Measurements from ENCODE around the gene NAPG.
A peak's percentile ranks its signal among the peaks of the same experiment; 100 is the strongest.
"Not testable (repeated sequence)": the region's sequence is repeated elsewhere in the genome, so short reads cannot be mapped to it uniquely, and the experiment has no call there.

Gene NAPG

GRCh38 chr18:10514601-10515000 lies 11.2 kb upstream of the NAPG start:
- no peak for DNase-seq

GRCh38 chr18:10515456-10515855 lies 10.4 kb upstream of the NAPG start:
- no peak for DNase-seq

DNA sequence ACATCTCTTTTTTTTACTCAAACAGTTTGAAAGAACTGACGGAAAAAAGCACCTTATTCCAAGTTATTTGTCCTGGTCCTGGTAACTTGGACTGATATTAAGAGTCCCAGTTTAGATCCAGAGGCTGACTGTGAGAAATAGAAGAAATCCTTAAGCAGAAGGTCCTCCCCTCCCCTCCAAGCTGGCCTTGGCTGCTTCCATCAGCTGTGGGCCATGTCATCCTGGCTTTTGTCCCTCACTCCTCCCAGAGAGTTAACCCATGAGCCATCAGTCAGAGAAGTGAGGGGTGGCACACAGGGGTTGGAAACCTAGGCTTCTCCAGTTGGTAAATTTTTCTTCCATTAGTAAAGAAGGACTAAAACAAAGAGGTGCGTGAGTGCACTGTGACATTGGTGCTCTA lies 9.7 kb upstream of the NAPG start:
- DNase-seq = no peak

DNA sequence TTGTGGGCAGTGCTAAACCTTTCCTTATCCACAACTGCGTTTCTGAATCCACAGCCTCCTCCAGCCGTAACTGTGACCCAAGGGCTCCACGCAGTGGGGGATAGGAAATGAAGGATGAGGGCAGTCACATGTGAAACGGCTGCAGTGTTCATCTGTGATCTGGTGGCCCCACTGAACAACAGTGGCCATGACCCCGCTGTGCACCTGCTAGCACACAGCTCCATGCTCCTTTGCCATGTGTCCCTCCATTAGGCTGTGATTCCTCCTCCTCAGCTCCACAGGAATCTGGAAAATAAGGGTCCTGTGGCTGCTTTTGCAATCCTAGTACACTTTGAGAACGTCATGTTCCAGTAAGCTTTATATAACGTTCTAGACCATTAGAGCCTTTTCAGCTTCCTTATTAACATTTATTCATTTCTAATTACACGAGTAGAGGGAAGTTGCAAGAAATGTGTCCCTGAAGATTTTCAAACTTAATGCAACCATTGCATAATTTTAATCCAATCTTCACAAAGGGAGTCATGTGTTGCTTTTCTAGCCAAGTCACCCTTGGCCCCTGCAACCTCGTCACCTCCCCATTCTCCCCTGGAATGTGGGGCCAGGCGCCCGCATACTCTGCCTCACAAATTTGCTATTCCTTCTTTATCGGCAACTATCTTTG lies 7.1 kb upstream of the NAPG start:
- no peak for DNase-seq

DNA sequence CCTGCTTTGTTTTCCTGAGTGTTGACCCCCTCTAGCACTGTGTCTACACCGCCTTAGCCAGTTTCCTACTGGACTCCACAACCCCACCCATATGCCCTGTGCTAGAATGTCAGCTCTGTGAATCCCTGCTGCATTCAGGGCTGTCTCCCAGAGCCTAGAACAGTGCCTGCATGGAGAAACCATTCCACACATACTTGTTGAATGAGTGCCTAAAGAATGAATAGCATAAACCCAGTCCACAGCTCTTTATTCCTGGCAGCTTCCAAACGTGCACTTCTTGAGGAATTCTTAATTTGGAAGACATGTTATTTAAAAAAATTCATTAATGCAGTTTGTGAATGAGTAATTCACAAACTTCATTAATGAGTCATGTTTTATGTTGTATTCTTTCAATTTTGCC lies 6.5 kb upstream of the NAPG start:
- no peak for DNase-seq

DNA sequence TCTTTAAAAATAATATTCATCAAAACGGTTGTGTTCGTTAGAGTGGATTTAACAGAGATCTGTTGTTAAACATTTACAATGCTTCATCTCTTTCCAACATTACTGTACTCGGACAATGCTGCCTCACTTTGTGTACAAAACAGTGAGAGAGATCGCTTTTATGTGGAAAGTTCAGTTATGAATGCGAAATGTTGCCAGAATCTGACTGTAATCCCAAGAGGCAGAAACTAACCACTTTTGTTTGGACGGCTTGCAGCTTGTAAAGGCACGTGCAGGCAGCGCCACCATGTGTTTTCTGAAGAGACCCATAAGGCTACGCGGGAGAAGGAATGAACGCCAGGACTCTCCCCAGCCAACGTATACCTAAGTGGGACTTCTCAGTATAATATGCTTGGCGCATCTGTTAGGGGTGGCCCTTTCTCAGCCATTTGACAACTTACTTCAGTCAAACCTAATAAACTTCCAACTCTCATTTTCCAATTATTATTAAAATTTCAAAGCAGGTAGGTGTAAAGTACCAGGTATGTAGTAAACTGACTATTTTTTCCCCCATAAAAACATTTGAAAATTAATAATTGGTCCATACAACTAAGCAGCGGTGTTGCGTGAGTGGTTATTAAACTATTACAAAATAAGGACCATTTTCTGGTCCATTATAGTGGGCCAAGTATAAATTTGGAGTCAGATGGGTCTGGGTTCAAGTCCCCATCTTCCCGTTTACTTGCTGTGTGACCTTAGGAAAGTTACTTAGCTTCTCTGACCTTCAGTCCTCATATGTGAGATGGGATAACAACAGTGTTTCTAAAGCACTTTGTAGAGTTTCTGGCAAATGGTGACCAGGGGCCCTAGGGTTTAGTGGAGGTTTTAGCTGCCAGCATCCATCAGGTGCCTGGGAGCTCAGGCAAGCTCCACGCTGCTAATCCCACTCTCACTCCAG lies 5.6 kb upstream of the NAPG start:
- DNase-seq = peak; percentile 75

GRCh38 chr18:10521566-10521965 lies 4.3 kb upstream of the NAPG start:
- DNase-seq = no peak

DNA sequence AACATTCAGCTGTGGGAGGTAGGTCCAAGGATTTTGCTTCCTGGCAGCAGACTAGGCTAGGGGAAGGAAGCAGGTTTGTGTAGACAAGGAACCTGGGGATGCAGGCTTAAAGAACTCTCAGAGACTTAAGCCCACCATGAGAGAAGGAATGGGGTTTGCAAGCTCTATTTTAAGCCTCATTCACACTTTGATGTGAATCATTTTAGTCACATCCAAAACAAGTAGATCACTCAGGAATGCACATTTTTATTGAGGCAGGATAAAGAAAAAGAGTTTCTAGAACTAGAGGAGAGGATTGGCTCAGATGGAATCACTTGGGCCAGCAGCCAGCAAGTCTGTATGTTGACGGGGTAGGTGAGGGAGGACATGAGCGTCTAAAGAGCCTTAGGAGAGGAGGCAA lies 3.3 kb upstream of the NAPG start:
- DNase-seq = no peak

DNA sequence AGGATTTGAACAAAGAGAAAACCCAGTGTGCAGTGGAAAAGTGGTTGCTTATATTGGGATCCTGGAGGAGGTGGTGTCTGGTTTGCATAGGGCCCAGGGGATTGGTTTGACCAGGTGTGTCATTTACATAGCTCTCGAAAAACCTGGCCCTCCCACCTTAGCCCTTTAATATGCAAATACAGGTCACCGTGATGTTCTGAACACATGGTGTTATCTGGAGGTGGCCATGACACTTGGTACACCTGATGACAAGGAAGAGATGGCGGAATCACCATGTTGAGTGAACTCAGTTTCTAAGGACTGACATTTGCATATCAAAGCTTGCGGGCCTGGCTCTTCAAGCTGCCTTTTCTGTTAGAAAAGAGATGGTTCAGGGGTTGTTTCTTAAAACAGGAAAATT lies 2.3 kb upstream of the NAPG start:
- no peak for DNase-seq

- no peak for DNase-seq
Measured at GRCh38 chr18:10524507-10525370, 1.1 kb upstream of the NAPG start.

GRCh38 chr18:10525371-10525691 lies 496 bp upstream of the NAPG start:
- no peak for DNase-seq

DNA sequence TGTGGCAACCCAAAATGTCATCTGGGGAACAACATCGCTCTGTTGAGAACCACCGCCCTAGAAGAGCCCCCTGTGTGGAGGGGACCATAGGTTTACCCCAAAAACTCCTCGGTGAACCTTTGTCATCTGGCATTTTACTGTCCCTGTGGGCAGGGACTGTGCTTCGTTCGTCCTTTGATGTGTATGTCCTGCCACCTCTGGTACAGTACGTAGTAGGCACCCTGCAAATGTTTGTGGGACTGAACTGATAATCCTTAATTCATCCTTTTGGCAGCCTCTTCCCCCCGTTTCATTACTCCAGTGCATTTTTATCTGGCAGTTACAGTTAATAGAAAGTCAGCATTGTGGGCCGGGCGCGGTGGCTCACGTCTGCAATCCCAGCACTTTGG lies 728 bp downstream of the NAPG start:
- DNase-seq = no peak

GRCh38 chr18:10528439-10528838 lies 2.6 kb downstream of the NAPG start:
- DNase-seq = no peak

GRCh38 chr18:10530002-10530401 lies 4.2 kb downstream of the NAPG start:
- no peak for DNase-seq

DNA sequence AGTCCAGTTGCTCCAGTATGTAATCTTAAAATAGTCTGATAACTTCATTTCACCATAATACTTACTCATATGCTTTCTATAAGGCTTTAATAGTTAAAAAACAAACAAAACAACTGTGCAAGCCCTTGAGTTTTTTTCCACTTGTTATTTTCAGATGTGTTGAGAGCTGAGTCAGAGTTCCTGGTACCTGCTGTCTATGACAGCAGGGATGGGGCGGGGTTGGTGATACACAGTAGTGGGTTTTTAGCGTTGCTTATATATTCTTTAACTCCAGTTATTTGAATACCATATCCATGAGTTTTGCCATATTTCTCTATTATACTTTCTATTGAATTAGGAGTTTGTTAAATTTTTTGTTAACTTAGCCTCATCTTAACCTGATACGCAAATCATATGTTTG lies 5.0 kb downstream of the NAPG start:
- no peak for DNase-seq

DNA sequence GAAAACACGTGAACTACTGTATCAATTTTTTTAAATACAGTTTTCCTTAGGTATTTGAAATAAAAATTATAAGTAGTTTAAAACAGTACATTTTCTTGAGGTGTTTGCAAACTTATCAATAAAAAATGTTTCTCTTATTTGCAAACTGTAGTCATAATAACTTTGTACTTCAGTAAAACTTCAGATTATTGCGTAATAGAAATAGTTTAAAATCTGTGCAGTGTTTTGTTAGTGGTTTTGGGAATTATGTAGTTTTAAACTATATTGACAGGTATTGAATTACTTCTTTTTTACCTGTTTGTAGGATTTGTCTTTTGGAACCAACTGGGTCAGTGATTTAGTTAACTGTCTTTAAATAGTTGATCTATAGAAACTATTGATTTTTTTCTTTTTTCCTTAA lies 7.3 kb downstream of the NAPG start:
- no peak for DNase-seq

- DNase-seq = no peak
Measured at GRCh38 chr18:10536280-10536679, 10.5 kb downstream of the NAPG start.

DNA sequence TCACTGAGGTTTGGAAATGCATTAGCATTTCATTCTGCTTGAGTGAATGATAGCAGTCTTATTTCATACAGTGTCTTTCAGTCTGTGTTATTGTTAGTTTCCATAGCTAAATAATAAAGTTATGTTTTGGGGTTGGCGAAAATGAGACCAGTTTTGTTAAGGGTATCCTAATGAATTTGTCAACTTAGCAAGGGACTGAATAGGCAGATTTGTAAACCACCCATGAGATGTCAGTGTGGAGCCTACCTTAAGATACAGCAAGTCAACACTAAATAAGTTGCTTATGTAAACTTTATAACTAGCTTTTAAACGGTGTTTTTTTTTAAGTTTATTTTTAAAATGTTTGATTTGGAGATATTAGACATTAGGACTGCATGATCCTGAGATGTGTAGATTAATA lies 11.9 kb downstream of the NAPG start:
- DNase-seq = no peak

GRCh38 chr18:10539124-10539523 lies 13.3 kb downstream of the NAPG start:
- not testable (repeated sequence) for DNase-seq

DNA sequence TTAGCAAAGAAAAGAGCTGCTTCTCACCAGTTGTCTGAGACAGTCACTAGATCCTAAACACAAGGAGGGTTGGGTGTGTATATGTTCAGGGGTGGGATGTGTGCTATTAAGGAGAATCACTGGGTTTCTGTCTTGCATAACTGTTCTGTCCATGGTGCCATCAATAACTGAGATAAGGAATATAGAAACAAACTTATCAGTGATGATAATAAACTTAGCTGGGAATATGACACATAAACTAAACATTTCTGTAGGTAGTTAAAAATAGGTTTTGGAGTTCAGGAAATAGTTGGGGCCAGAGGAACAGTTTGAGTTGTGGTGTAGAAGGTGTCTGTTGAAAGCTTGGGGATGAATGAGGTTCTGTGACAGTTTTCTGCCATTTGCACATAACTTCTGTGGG lies 17.4 kb downstream of the NAPG start:
- DNase-seq = no peak

GRCh38 chr18:10544093-10544748 lies 18.4 kb downstream of the NAPG start:
- DNase-seq = no peak

- no peak for DNase-seq
Measured at GRCh38 chr18:10546557-10547300, 20.9 kb downstream of the NAPG start.
